GM12878 (cell line): ENCODE results near the gene PTPN21. TPM values are rescaled to one million over a fixed set of nuclear protein-coding genes. Genes with fewer than 3 reads are reported as not detected.

Experiments used
- ATAC-seq: fragments of 200-7000 bp; cut with Tn5 transposase; 3 replicates; pipeline ENCODE4 v1.9.1; 2020; ENCODE audit warnings: mild to moderate bottlenecking, moderate library complexity
- BruUV-seq: library from RNA; stranded (reverse); fragments of 400-500 nt; replicated peaks from 2 replicates; lab custom pipeline; 2021; lab: Mats Ljungman, UMichigan
- CTCF ChIA-PET: fragments of 300-600 bp; sonication (Branson Sonifier 250); formaldehyde crosslinking; extraction: SDS; loops from one replicate; lab custom pipeline; 2021; ENCODE audit warnings: inconsistent platforms; lab: Yijun Ruan, JAX
- POLR2A ChIA-PET: fragments of 350-600 bp; formaldehyde crosslinking; extraction: SDS; loops from one replicate; lab custom pipeline; 2021; ENCODE audit warnings: inconsistent platforms; lab: Charles Lee
- RAD21 ChIA-PET: fragments of 300-600 bp; sonication (Branson Sonifier 250); formaldehyde crosslinking; loops from one replicate; lab custom pipeline; 2023; ENCODE audit warnings: antibody characterized with exemption; ENCODE audit not compliant: unreplicated experiment; lab: Charles Lee
- SMC1A ChIA-PET: fragments of 300-600 bp; sonication (Branson Sonifier 250); formaldehyde crosslinking; loops from one replicate; lab custom pipeline; 2023; ENCODE audit not compliant: unreplicated experiment, uncharacterized antibody; lab: Charles Lee
- DNase-seq: peaks from one replicate; pipeline ENCODE4 v3.0.0-alpha.2; 2011; ENCODE audit warnings: low read depth, low spot score
- FAIRE-seq: peaks from 3 replicates; lab custom pipeline; 2011; peaks lifted over from hg19 to GRCh38; lab: Jason Lieb, UNC
- H2AFZ ChIP-seq: 2 replicates; pipeline ENCODE4 v1.6.0; 2011; ENCODE audit warnings: low read depth, low read length, control low read depth; ENCODE audit not compliant: control insufficient read depth
- H3K27ac ChIP-seq: 2 replicates; pipeline ENCODE4 v1.5.1; 2011; ENCODE audit warnings: control low read depth; ENCODE audit not compliant: control insufficient read depth, insufficient read depth
- H3K27me3 ChIP-seq, 2 experiments: replicated peaks in 1 of 2; 2 replicates each; pipeline versions ENCODE4 v1.6.0 to v1.6.1; 2011; ENCODE audit warnings: low read length in 1 of 2; ENCODE audit not compliant: control insufficient read depth in 2 of 2, insufficient read depth in 2 of 2
- H3K36me3 ChIP-seq, 2 experiments: 2 replicates each; pipeline ENCODE4 v1.5.1; 2011; ENCODE audit warnings: low read length in 1 of 2; ENCODE audit not compliant: control insufficient read depth in 2 of 2, insufficient read depth in 2 of 2
- H3K4me1 ChIP-seq: 2 replicates; pipeline ENCODE4 v1.6.1; 2011; ENCODE audit warnings: mild to moderate bottlenecking, low read length, moderate library complexity, mixed read lengths; ENCODE audit not compliant: control insufficient read depth, insufficient read depth
- H3K4me2 ChIP-seq: 2 replicates; pipeline ENCODE4 v1.6.0; 2011; ENCODE audit warnings: control low read depth; ENCODE audit not compliant: control insufficient read depth, insufficient read depth
- H3K4me3 ChIP-seq: fragments of 200-600 bp; sonication (generic); 2 replicates; pipeline ENCODE4 v1.5.1; 2016
- H3K79me2 ChIP-seq: 2 replicates; pipeline ENCODE4 v1.6.0; 2011; ENCODE audit warnings: low read length; ENCODE audit not compliant: control insufficient read depth, insufficient read depth
- H3K9ac ChIP-seq: 2 replicates; pipeline ENCODE4 v1.8.0; 2011; ENCODE audit warnings: low read length, control low read depth, mixed read lengths; ENCODE audit not compliant: control insufficient read depth, insufficient read depth
- H3K9me3 ChIP-seq: replicated peaks from 3 replicates; pipeline ENCODE4 v1.5.1; 2011; ENCODE audit warnings: mild to moderate bottlenecking, low read length; ENCODE audit not compliant: control insufficient read depth, insufficient read depth
- H4K20me1 ChIP-seq: 2 replicates; pipeline ENCODE4 v1.6.0; 2011; ENCODE audit not compliant: control insufficient read depth, insufficient read depth
- BACH1 ChIP-seq: fragments of 450-650 bp; IDR thresholded peaks from 2 replicates; pipeline ENCODE4 v1.6.1; 2017; ENCODE audit warnings: mild to moderate bottlenecking, borderline replicate concordance
- EED ChIP-seq: sonication (generic); IDR thresholded peaks from 2 replicates; pipeline ENCODE4 v1.6.1; 2016; ENCODE audit warnings: antibody characterized with exemption, low read depth
- EP300 ChIP-seq, 2 experiments: fragments of 150-350 bp in 1 of 2; IDR thresholded peaks; 2 replicates each; pipeline ENCODE4 v1.6.1; 2011 to 2012; ENCODE audit warnings: low read depth in 2 of 2, low read length in 2 of 2, borderline replicate concordance in 1 of 2, improper control_type of control experiment in 1 of 2, inconsistent platforms in 1 of 2; ENCODE audit not compliant: control insufficient read depth in 1 of 2
- ESRRA ChIP-seq: IDR thresholded peaks from 2 replicates; pipeline ENCODE4 v1.6.1; 2012; ENCODE audit warnings: mild to moderate bottlenecking, low read length, improper control_type of control experiment
- GABPA ChIP-seq: IDR thresholded peaks from 2 replicates; pipeline ENCODE4 v1.6.1; 2014; ENCODE audit warnings: antibody characterized with exemption, low read depth, mild to moderate bottlenecking, inconsistent platforms
- KAT2A ChIP-seq: conservative IDR thresholded peaks from 2 replicates; pipeline ENCODE4 v1.6.1; 2011; ENCODE audit warnings: low read depth, low read length; ENCODE audit not compliant: control insufficient read depth
- LARP7 ChIP-seq: fragments of 450-650 bp; IDR thresholded peaks from 2 replicates; pipeline ENCODE4 v1.6.1; 2017; ENCODE audit warnings: mild to moderate bottlenecking
- MEF2B ChIP-seq: fragments of 450-650 bp; IDR thresholded peaks from 2 replicates; pipeline ENCODE4 v1.6.1; 2018; ENCODE audit warnings: mild to moderate bottlenecking, moderate library complexity; ENCODE audit not compliant: partially characterized antibody, poor library complexity, severe bottlenecking
- MTA2 ChIP-seq: fragments of 450-650 bp; IDR thresholded peaks from 2 replicates; pipeline ENCODE4 v1.6.1; 2016; ENCODE audit warnings: low read depth, mild to moderate bottlenecking, moderate library complexity
- PAX8 ChIP-seq: fragments of 450-650 bp; IDR thresholded peaks from 2 replicates; pipeline ENCODE4 v1.6.1; 2017; ENCODE audit warnings: mild to moderate bottlenecking, moderate library complexity
- PML ChIP-seq: IDR thresholded peaks from 2 replicates; pipeline ENCODE4 v1.6.1; 2012; ENCODE audit warnings: low read length, inconsistent platforms
- POLR2A ChIP-seq: IDR thresholded peaks from 2 replicates; pipeline ENCODE4 v1.6.1; 2011; ENCODE audit warnings: low read depth, mild to moderate bottlenecking, low read length
- RB1 ChIP-seq: fragments of 450-650 bp; formaldehyde crosslinking; IDR thresholded peaks from 2 replicates; pipeline ENCODE4 v1.6.1; 2017; ENCODE audit warnings: mild to moderate bottlenecking, borderline replicate concordance
- RELA ChIP-seq: fragments of 450-650 bp; IDR thresholded peaks from 2 replicates; pipeline ENCODE4 v1.8.0; 2014; ENCODE audit warnings: borderline replicate concordance; ENCODE audit not compliant: partially characterized antibody
- REST ChIP-seq: IDR thresholded peaks from 2 replicates; pipeline ENCODE4 v1.6.1; 2012; ENCODE audit warnings: mild to moderate bottlenecking, low read depth, low read length
- SMAD1 ChIP-seq: fragments of 450-650 bp; IDR thresholded peaks from 2 replicates; pipeline ENCODE4 v1.6.1; 2018; ENCODE audit warnings: mild to moderate bottlenecking, low read depth; ENCODE audit not compliant: partially characterized antibody
- WRNIP1 ChIP-seq: IDR thresholded peaks from 2 replicates; pipeline ENCODE4 v1.6.1; 2011; ENCODE audit warnings: low read depth, low read length, improper control_type of control experiment, borderline replicate concordance
- WGBS: methylation state at CpG from one replicate; pipeline ENCODE4 v1.1.6; 2016; ENCODE audit warnings: low lambda C conversion rate; ENCODE audit not compliant: insufficient replicate concordance, insufficient coverage; ENCODE audit errors: missing lambda C conversion rate; 5-methylcytosine and 5-hydroxymethylcytosine counted together
- in situ Hi-C: fragments of 300-500 bp; cut with MboI; formaldehyde crosslinking; loops from 9 replicates; pipeline ENCODE4 v1.14.3; 2018; ENCODE audit warnings: mixed read lengths
- intact Hi-C: fragments of 100-400 bp; cut with micrococcal nuclease; formaldehyde crosslinking; loops from one replicate; pipeline ENCODE4 v1.14.2; 2022; ENCODE audit not compliant: unreplicated experiment
- polyA plus RNA-seq, 11 experiments: library from polyadenylated mRNA; depleted of rRNA in 4 of 11; unstranded in 6 of 11; stranded (reverse) in 5 of 11; fragments of >200 nt; fragmentation: Nextera tagmentation in 4 of 11; fragmentation: Illumina TruSeq in 1 of 11; extraction: Ambion mirVana in 4 of 11; extraction: Trizol in 1 of 11; gene quantifications; 1 replicate in 1 of 11; 2 replicates in 10 of 11; pipeline versions ENCODE4 v1.2.1 to v1.2.3, GENCODE V29; 2011 to 2016; ENCODE audit warnings: inconsistent platforms in 2 of 11, missing spikeins in 2 of 11, low read depth in 1 of 11
- total RNA-seq, 4 experiments: library from RNA; depleted of rRNA in 3 of 4; stranded (reverse); fragments of >200 nt in 3 of 4; fragmentation: Illumina TruSeq in 1 of 4; extraction: Trizol in 1 of 4; gene quantifications; 2 replicates each; pipeline versions ENCODE4 v1.2.1 to v1.2.3, GENCODE V29; 2013 to 2021

PTPN21 gene
- total and polyA plus RNA-seq, 10 of the 15 experiments (the other 5 are each of a cell fraction or from before 2014, with no cell fraction given) = 0.01 to 0.23 (median 0.04) TPM; not detected in 3

GRCh38 chr14:88542857-88543795 lies 11.7 kb downstream of the PTPN21 start:
- ChIA-PET POLR2A (no interaction called here), RAD21 (no interaction called here), CTCF (interaction anchor here (2.1 kb wide), 1 partner anchor 51 kb away, joined by 4 read pairs; no protein-coding TSS in a partner anchor), SMC1A (interaction anchor here (0.8 to 1.0 kb wide), 3 partner anchors 10 to 380 kb away, joined by 3 read pairs; no protein-coding TSS in a partner anchor)
- no peaks in the 10 kb centered on the region for H3K4me1 ChIP-seq
- H2AFZ ChIP-seq = no peak overlapping the region
- DNase-seq = no peak
- WGBS = 34% methylated on average over 6 of the region's 6 CpGs
- H3K9me3 ChIP-seq = no peaks in the 10 kb centered on the region
- intact Hi-C loops = no loop called here
- H3K9ac ChIP-seq = no peak overlapping the region
- in situ Hi-C loops = no loop called here
- no peaks in the 10 kb centered on the region for H3K36me3 ChIP-seq
- BruUV-seq = no TSS peak
- no peak overlapping the region for H3K27ac ChIP-seq
- no peak overlapping the region for H3K4me2 ChIP-seq
- ATAC-seq = no peak
- FAIRE-seq = no peak
- no peaks in the 10 kb centered on the region for H3K79me2 ChIP-seq
- no peaks in the 10 kb centered on the region for H4K20me1 ChIP-seq
- TF ChIP-seq RB1 (no peak), ESRRA (no peak), LARP7 (no peak), PML (no peak), BACH1 (no peak), EP300 (IDR thresholded peaks at IDR 0.05; ENCODE audit: borderline replicate concordance in 1 of 2, control insufficient read depth in 1 of 2, low read depth in 2 of 2, low read length in 2 of 2) (no peak), REST (no peak), MTA2 (no peak), WRNIP1 (no peak), PAX8 (no peak), EED (no peak), RELA (no peak), SMAD1 (no peak), KAT2A (no peak), GABPA (no peak), MEF2B (no peak), POLR2A (no peak)
- H3K27me3 ChIP-seq = no peaks in the 10 kb centered on the region
- H3K4me3 ChIP-seq = no peak overlapping the region
